Measurements from ENCODE around the gene GRM1.

Gene GRM1

GRCh38 chr6:146090474-146090873, 61.6 kb downstream of the GRM1 start:
- no peak overlapping the region for H3K4me3 ChIP-seq (ENCODE audit: control insufficient read depth, low read depth, low read length)
- TF ChIP-seq CTCF (conservative IDR thresholded peaks at IDR 0.05; ENCODE audit: control insufficient read depth, insufficient read depth, low read depth, low read length): no peak
- DNase-seq (ENCODE audit: low read depth): peak; percentile 3

GRCh38 chr6:146092961-146093686, 64.3 kb downstream of the GRM1 start:
- no peak for TF ChIP-seq CTCF (conservative IDR thresholded peaks at IDR 0.05; ENCODE audit: control insufficient read depth, insufficient read depth, low read depth, low read length)
- no peak for DNase-seq (ENCODE audit: low read depth)
- H3K4me3 ChIP-seq (ENCODE audit: control insufficient read depth, low read depth, low read length): no peak overlapping the region

- DNase-seq (ENCODE audit: low read depth): no peak
- H3K4me3 ChIP-seq (ENCODE audit: control insufficient read depth, low read depth, low read length): no peak overlapping the region
- TF ChIP-seq CTCF (conservative IDR thresholded peaks at IDR 0.05; ENCODE audit: control insufficient read depth, insufficient read depth, low read depth, low read length): no peak
These were observed 66.6 kb downstream of the GRM1 start for GRCh38 chr6:146095481-146095880.

- H3K4me3 ChIP-seq (ENCODE audit: control insufficient read depth, low read depth, low read length): no peak overlapping the region
- no peak for DNase-seq (ENCODE audit: low read depth)
- no peak for TF ChIP-seq CTCF (conservative IDR thresholded peaks at IDR 0.05; ENCODE audit: control insufficient read depth, insufficient read depth, low read depth, low read length)
These were observed 68.7 kb downstream of the GRM1 start for GRCh38 chr6:146097586-146097985.

- DNase-seq (ENCODE audit: low read depth): no peak
- no peak overlapping the region for H3K4me3 ChIP-seq (ENCODE audit: control insufficient read depth, low read depth, low read length)
- no peak for TF ChIP-seq CTCF (conservative IDR thresholded peaks at IDR 0.05; ENCODE audit: control insufficient read depth, insufficient read depth, low read depth, low read length)
These were observed 71.9 kb downstream of the GRM1 start for GRCh38 chr6:146100776-146101175.

GRCh38 chr6:146103416-146104072, 74.7 kb downstream of the GRM1 start:
- no peak overlapping the region for H3K4me3 ChIP-seq (ENCODE audit: control insufficient read depth, low read depth, low read length)
- no peak for DNase-seq (ENCODE audit: low read depth)
- TF ChIP-seq CTCF (conservative IDR thresholded peaks at IDR 0.05; ENCODE audit: control insufficient read depth, insufficient read depth, low read depth, low read length): no peak
